K562 (cell line): ENCODE data around the gene NAT8L. TPM values are rescaled to one million over a fixed set of nuclear protein-coding genes. Genes with fewer than 3 reads are reported as not detected.

ENCODE experiments used
- CHD2 ChIP-seq: IDR thresholded peaks from 2 replicates; pipeline ENCODE4 v1.6.1; 2011; ENCODE audit warnings: low read depth, low read length
- DACH1 ChIP-seq: fragments of 450-650 bp; IDR thresholded peaks from 2 replicates; pipeline ENCODE4 v1.6.1; 2018; ENCODE audit not compliant: partially characterized antibody
- ESRRA ChIP-seq: fragments of 450-650 bp; IDR thresholded peaks from 2 replicates; pipeline ENCODE4 v1.6.1; 2014; ENCODE audit warnings: low read depth, mild to moderate bottlenecking, moderate library complexity, borderline replicate concordance
- FOXJ2 ChIP-seq: fragments of 200-800 bp; sonication (Bioruptor generic); IDR thresholded peaks from 2 replicates; pipeline ENCODE4 v1.6.1; 2016; ENCODE audit warnings: missing genetic modification characterization, missing compliant biosample characterization
- FOXK2 ChIP-seq, 2 experiments: fragments of 450-650 bp; IDR thresholded peaks in 1 of 2; conservative IDR thresholded peaks in 1 of 2; 2 replicates each; pipeline ENCODE4 v1.6.1; 2016; ENCODE audit warnings: low read depth in 2 of 2, mild to moderate bottlenecking in 1 of 2
- JUN ChIP-seq, 2 experiments: sonication (generic) in 1 of 2; formaldehyde crosslinking in 1 of 2; IDR thresholded peaks; 2 replicates each; pipeline versions ENCODE4 v1.6.1 to v1.8.0; 2012 to 2022; ENCODE audit warnings: borderline replicate concordance in 2 of 2, mild to moderate bottlenecking in 2 of 2, improper control_type of control experiment in 1 of 2, low read depth in 1 of 2, low read length in 1 of 2, missing genetic modification reagents in 1 of 2
- KDM1A ChIP-seq, 2 experiments: fragments of 450-650 bp; IDR thresholded peaks; 2 replicates each; pipeline ENCODE4 v1.6.1; 2016; ENCODE audit warnings: mild to moderate bottlenecking in 2 of 2
- KDM4B ChIP-seq, 2 experiments: fragments of 450-650 bp in 1 of 2; sonication (generic) in 1 of 2; IDR thresholded peaks; 2 replicates each; pipeline ENCODE4 v1.6.1; 2016 to 2017; ENCODE audit warnings: borderline replicate concordance in 2 of 2, antibody characterized with exemption in 1 of 2, low read depth in 1 of 2, mild to moderate bottlenecking in 1 of 2
- KDM5B ChIP-seq: fragments of 200-600 bp; sonication (generic); IDR thresholded peaks from 2 replicates; pipeline ENCODE4 v1.6.1; 2012; ENCODE audit warnings: low read depth, mild to moderate bottlenecking, moderate library complexity, low read length, control low read depth, inconsistent platforms; ENCODE audit not compliant: insufficient replicate concordance
- MEIS2 ChIP-seq: fragments of 450-650 bp; IDR thresholded peaks from 2 replicates; pipeline ENCODE4 v1.6.1; 2014; ENCODE audit warnings: mild to moderate bottlenecking; ENCODE audit not compliant: partially characterized antibody
- MYNN ChIP-seq, 2 experiments: sonication (generic); formaldehyde crosslinking in 1 of 2; IDR thresholded peaks; 2 replicates each; pipeline versions ENCODE4 v1.5.0 to v1.6.1; 2016 to 2020; ENCODE audit warnings: antibody characterized with exemption in 1 of 2, missing genetic modification reagents in 1 of 2
- NFATC3 ChIP-seq: fragments of 450-650 bp; IDR thresholded peaks from 2 replicates; pipeline ENCODE4 v1.6.1; 2017; ENCODE audit warnings: mild to moderate bottlenecking
- NR1H2 ChIP-seq: sonication (generic); formaldehyde crosslinking; IDR thresholded peaks from 2 replicates; pipeline ENCODE4 v1.4.0; 2020; ENCODE audit warnings: mild to moderate bottlenecking, missing genetic modification reagents
- NR3C1 ChIP-seq: sonication (generic); formaldehyde crosslinking; IDR thresholded peaks from 2 replicates; pipeline ENCODE4 v1.8.1; 2022; ENCODE audit warnings: missing genetic modification reagents
- PCBP1 ChIP-seq: fragments of 200-400 bp; formaldehyde crosslinking; IDR thresholded peaks from 2 replicates; pipeline ENCODE4 v1.6.1; 2018; ENCODE audit warnings: mild to moderate bottlenecking, low read depth, low read length; ENCODE audit not compliant: poor library complexity, severe bottlenecking
- POLR2A ChIP-seq: fragments of 450-650 bp; conservative IDR thresholded peaks from 2 replicates; pipeline ENCODE4 v1.6.1; 2016
- TGIF2 ChIP-seq: sonication (generic); formaldehyde crosslinking; IDR thresholded peaks from 2 replicates; pipeline ENCODE4 v1.8.1; 2022; ENCODE audit warnings: mild to moderate bottlenecking, missing genetic modification reagents, moderate library complexity
- TRIM28 ChIP-seq: fragments of 450-650 bp; IDR thresholded peaks from 2 replicates; pipeline ENCODE4 v1.6.1; 2017
- ZFX ChIP-seq: sonication (generic); formaldehyde crosslinking; IDR thresholded peaks from 2 replicates; pipeline ENCODE4 v1.8.0; 2022; ENCODE audit warnings: mild to moderate bottlenecking, missing genetic modification reagents, moderate library complexity
- ZKSCAN3 ChIP-seq: fragments of 250-450 bp; sonication (Bioruptor Pico); IDR thresholded peaks from 2 replicates; pipeline ENCODE4 v1.4.0; 2020
- ZNF140 ChIP-seq: fragments of 250-450 bp; sonication (Bioruptor Pico); IDR thresholded peaks from 2 replicates; pipeline ENCODE4 v1.8.0; 2021; ENCODE audit warnings: moderate library complexity, mild to moderate bottlenecking, inconsistent platforms
- ZNF253 ChIP-seq: fragments of 250-450 bp; sonication (Bioruptor Pico); conservative IDR thresholded peaks from 2 replicates; pipeline ENCODE4 v1.6.1; 2021; ENCODE audit warnings: mild to moderate bottlenecking
- ZNF354B ChIP-seq: fragments of 250-450 bp; sonication (Bioruptor Pico); IDR thresholded peaks from 2 replicates; pipeline ENCODE4 v1.4.0; 2020
- ZNF551 ChIP-seq: fragments of 250-450 bp; sonication (Bioruptor Pico); IDR thresholded peaks from 2 replicates; pipeline ENCODE4 v1.5.0; 2021; ENCODE audit warnings: mild to moderate bottlenecking, moderate library complexity
- ZNF830 ChIP-seq: fragments of 250-450 bp; sonication (Bioruptor Pico); IDR thresholded peaks from 2 replicates; pipeline ENCODE4 v1.5.0; 2021; ENCODE audit warnings: mild to moderate bottlenecking
- polyA plus RNA-seq, 8 experiments: library from polyadenylated mRNA; depleted of rRNA in 4 of 8; stranded (reverse) in 5 of 8; unstranded in 3 of 8; fragments of >200 nt; fragmentation: Nextera tagmentation in 2 of 8; fragmentation: Illumina TruSeq in 1 of 8; extraction: Ambion mirVana in 2 of 8; extraction: Trizol in 1 of 8; gene quantifications; 2 replicates each; pipeline versions ENCODE4 v1.2.1 to v1.2.3, GENCODE V29; 2011 to 2014; ENCODE audit warnings: inconsistent platforms in 1 of 8, missing spikeins in 1 of 8
- total RNA-seq, 7 experiments: library from RNA; depleted of rRNA in 6 of 7; stranded (reverse); fragments of >200 nt in 6 of 7; fragmentation: Illumina TruSeq in 2 of 7; extraction: Trizol in 2 of 7; gene quantifications; 2 replicates each; pipeline versions ENCODE4 v1.2.1 to v1.2.3, GENCODE V29; 2011 to 2021; ENCODE audit warnings: low replicate concordance in 1 of 7
- TF ChIP-seq, protein P1 (sequence below): conservative IDR thresholded peaks from 2 replicates; pipeline ENCODE4 v1.6.1; 2011; ENCODE audit warnings: low read depth, mild to moderate bottlenecking, low read length; ENCODE audit not compliant: control insufficient read depth
- TF ChIP-seq, protein P2 (sequence below): sonication (generic); formaldehyde crosslinking; IDR thresholded peaks from 2 replicates; pipeline ENCODE4 v1.8.1; 2022; ENCODE audit warnings: missing genetic modification reagents

The NAT8L gene
- total and polyA plus RNA-seq, 9 of the 15 experiments (the other 6 are each of a cell fraction or from before 2014, with no cell fraction given), result 0.06 to 11.0 (median 1.5) TPM

DNA sequence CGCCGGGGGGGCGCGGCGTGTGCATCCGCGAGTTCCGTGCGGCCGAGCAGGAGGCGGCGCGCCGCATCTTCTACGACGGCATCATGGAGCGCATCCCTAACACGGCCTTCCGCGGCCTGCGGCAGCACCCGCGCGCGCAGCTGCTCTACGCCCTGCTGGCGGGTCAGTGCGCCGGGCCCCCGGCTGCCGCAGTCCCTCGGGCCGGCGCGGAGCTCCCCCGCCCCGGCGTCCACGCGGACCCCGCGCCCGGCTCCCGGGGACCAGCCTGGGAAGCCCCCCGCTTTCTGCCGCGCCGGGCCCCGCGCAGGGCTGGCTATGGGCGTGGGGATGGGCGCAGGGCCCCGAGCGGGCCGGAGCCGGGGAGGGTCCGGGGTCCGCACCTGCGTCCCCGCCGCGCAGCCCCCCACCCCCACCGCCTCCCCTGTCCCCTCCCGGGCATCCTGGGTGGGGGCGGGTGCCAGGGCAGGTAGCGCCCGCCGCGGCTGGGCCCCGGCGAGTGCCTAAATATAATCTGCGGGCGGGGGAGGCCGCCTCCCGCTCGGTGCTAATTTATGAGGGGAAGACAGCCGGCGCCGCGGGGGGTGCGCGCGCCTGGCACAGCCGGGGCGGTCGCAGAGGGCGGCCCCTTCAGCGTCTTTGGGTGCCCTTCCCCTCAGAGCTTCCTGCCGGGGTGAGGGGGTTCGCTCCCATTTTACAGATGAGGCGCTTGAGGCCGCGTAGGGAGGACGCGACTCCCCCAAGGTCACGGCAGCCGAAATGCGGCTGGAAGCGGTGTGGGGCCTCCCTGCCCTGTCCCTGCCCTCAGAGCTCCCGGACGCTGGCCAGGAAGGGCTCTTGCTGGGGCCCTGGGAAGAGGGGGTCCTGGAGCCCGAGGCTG is 837 bp downstream of the NAT8L start (continued):
- TF ChIP-seq, protein P1, sequence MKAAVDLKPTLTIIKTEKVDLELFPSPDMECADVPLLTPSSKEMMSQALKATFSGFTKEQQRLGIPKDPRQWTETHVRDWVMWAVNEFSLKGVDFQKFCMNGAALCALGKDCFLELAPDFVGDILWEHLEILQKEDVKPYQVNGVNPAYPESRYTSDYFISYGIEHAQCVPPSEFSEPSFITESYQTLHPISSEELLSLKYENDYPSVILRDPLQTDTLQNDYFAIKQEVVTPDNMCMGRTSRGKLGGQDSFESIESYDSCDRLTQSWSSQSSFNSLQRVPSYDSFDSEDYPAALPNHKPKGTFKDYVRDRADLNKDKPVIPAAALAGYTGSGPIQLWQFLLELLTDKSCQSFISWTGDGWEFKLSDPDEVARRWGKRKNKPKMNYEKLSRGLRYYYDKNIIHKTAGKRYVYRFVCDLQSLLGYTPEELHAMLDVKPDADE, result no peak
- TF ChIP-seq KDM4B (IDR thresholded peaks at IDR 0.05; ENCODE audit: borderline replicate concordance in 2 of 2, low read depth in 1 of 2) (no peak), POLR2A (no peak), TGIF2 (CRISPR knock-in tag) (no peak), ZNF830 (no peak), MYNN (IDR thresholded peaks at IDR 0.05) (no peak), MYNN (CRISPR knock-in tag; IDR thresholded peaks at IDR 0.05) (no peak), ESRRA (peak; percentile 92), KDM5B (peak; percentile 24), NFATC3 (no peak), ZNF253 (CRISPR knock-in tag) (no peak), TRIM28 (no peak), ZNF551 (no peak), MEIS2 (peak; percentile 25), ZKSCAN3 (CRISPR knock-in tag) (no peak), ZNF354B (CRISPR knock-in tag) (no peak), CHD2 (no peak), NR3C1 (CRISPR knock-in tag) (no peak), ZNF140 (no peak), NR1H2 (CRISPR knock-in tag) (no peak), KDM1A (IDR thresholded peaks at IDR 0.05) (peak in 1 of 2 experiments; percentile 37; a peak in 1 of 4 replicates), FOXJ2 (tag) (no peak), DACH1 (no peak), PCBP1 (peak; percentile 47), JUN (IDR thresholded peaks at IDR 0.05; ENCODE audit: borderline replicate concordance, low read depth, low read length) (no peak), JUN (CRISPR knock-in tag; IDR thresholded peaks at IDR 0.05; ENCODE audit: borderline replicate concordance) (no peak), FOXK2 (conservative IDR thresholded peaks at IDR 0.05 in 1 of 2, IDR thresholded peaks at IDR 0.05 in 1 of 2; ENCODE audit: low read depth in 2 of 2) (no peak), ZFX (CRISPR knock-in tag) (peak; percentile 6; the same call in 1 of the 2 replicates)
- TF ChIP-seq, protein P2, sequence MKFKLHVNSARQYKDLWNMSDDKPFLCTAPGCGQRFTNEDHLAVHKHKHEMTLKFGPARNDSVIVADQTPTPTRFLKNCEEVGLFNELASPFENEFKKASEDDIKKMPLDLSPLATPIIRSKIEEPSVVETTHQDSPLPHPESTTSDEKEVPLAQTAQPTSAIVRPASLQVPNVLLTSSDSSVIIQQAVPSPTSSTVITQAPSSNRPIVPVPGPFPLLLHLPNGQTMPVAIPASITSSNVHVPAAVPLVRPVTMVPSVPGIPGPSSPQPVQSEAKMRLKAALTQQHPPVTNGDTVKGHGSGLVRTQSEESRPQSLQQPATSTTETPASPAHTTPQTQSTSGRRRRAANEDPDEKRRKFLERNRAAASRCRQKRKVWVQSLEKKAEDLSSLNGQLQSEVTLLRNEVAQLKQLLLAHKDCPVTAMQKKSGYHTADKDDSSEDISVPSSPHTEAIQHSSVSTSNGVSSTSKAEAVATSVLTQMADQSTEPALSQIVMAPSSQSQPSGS (CRISPR knock-in tag), result no peak
